ENCODE data around the gene IGSF6. TPM values are rescaled to one million over a fixed set of nuclear protein-coding genes. Genes with fewer than 3 reads are reported as not detected.

The IGSF6 gene
- total RNA-seq, 1 experiment from 2014 or later: 0.36 TPM

DNA sequence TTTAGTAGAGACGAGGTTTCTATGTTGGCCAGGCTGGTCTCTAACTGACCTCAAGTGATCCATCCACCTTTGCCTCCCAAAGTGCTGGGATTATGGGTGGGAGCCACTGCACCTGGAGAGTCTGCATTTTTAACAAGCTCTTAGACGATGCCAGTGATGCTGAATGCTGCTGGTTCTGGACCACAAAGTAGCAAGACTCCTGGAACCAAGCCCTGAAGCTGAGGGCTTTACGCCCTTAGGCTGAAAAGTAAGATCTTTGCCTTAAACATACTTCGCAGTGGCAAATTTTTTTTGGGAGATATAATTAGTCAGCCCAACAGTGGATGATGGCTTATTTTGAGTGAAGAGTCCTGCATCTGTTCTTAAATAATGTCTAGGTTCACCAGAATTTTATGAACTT, 39.0 kb downstream of the IGSF6 start:
- peaks cover 4% of the 10 kb centered on the region; the same call in 1 of the 2 replicates for H3K36me3 ChIP-seq (ENCODE audit: low read depth, low read length)
- H3F3A ChIP-seq (ENCODE audit: low read length, unreplicated experiment): no peaks in the 10 kb centered on the region
- H3K9me2 ChIP-seq (replicated peaks; ENCODE audit: low read length): no peaks in the 10 kb centered on the region
- DNase-seq (no peak), ATAC-seq (no peak)
- TF ChIP-seq, protein P1, sequence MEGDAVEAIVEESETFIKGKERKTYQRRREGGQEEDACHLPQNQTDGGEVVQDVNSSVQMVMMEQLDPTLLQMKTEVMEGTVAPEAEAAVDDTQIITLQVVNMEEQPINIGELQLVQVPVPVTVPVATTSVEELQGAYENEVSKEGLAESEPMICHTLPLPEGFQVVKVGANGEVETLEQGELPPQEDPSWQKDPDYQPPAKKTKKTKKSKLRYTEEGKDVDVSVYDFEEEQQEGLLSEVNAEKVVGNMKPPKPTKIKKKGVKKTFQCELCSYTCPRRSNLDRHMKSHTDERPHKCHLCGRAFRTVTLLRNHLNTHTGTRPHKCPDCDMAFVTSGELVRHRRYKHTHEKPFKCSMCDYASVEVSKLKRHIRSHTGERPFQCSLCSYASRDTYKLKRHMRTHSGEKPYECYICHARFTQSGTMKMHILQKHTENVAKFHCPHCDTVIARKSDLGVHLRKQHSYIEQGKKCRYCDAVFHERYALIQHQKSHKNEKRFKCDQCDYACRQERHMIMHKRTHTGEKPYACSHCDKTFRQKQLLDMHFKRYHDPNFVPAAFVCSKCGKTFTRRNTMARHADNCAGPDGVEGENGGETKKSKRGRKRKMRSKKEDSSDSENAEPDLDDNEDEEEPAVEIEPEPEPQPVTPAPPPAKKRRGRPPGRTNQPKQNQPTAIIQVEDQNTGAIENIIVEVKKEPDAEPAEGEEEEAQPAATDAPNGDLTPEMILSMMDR (conservative IDR thresholded peaks at IDR 0.05; ENCODE audit: low read depth, low read length): no peak
- TF ChIP-seq EZH2phosphoT487 (IDR thresholded peaks at IDR 0.05; ENCODE audit: borderline replicate concordance, low read length): no peak
- TF ChIP-seq EZH2 (IDR thresholded peaks at IDR 0.05; ENCODE audit: low read length, unreplicated experiment): no peak
- no peak overlapping the region for H3K9ac ChIP-seq (ENCODE audit: low read length)
- H3K4me3 ChIP-seq (ENCODE audit: low read length): no peak overlapping the region
- H3K27ac ChIP-seq (ENCODE audit: low read length): no peak overlapping the region
- BruUV-seq (replicated peaks): no TSS peak
- CTCF ChIA-PET: no interaction called here
- intact Hi-C loops (cut with micrococcal nuclease): no loop called here
- POLR2A ChIA-PET (ENCODE audit: unreplicated experiment): no interaction called here
- no peaks in the 10 kb centered on the region for H3K27me3 ChIP-seq (ENCODE audit: low read length)
- H3K9me3 ChIP-seq (ENCODE audit: low read length): no peaks in the 10 kb centered on the region
- H2AFZ ChIP-seq (ENCODE audit: low read length): no peak overlapping the region
- peaks cover 83% of the 10 kb centered on the region for H3K79me2 ChIP-seq (ENCODE audit: low read length)
- H4K20me1 ChIP-seq (ENCODE audit: low read length): 0 out of 2 replicates have a peak, but pooled peaks cover 5% of the 10 kb centered on the region
- H3K4me1 ChIP-seq (ENCODE audit: insufficient read depth, low read length): peaks cover 26% of the 10 kb centered on the region
- H3K4me2 ChIP-seq (ENCODE audit: low read length): no peak overlapping the region

DNA sequence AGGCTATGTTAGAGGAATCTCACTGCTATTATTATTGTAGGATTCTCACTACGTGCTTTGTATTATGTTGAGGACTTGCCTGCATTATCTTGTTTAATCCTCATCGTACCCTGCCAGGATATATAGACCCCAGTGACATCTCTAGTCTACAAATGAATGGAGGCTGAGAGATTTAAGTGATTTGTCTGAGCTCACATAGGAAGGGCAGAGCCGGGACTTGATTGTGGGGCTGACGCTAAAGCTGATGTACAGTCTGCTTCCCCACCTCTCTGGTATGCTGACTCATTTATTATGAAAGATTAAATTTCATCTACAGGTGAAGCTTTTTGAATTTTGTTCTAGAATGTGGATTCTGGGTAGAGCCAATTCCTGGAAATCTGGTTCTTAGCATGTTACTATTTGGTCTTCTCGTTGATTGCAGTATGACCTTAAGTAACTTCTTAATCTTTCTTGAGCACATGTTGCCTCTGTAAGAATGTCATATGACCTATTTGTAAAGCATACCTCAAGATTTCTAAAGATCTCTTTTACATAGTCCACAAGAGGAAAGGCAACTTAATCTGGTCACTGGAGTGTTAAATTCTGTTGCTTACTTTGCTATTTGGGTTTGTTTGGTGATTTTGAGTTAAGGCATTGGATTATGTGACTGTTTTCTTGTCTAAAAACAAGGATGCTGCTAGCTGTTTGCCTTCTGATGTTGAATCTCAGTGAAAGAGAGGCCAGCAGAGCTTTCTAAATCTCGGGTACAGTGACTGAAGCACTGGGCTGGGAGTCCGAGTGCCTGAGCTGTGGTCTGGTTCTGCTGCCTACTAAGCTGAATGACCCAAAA, 40.6 kb downstream of the IGSF6 start:
- CTCF ChIA-PET: no interaction called here
- no TSS peak for BruUV-seq (replicated peaks)
- intact Hi-C loops (cut with micrococcal nuclease): no loop called here

More for the DNA sequence above, 40.6 kb downstream of the IGSF6 start:
- TF ChIP-seq, protein P1 (conservative IDR thresholded peaks at IDR 0.05; ENCODE audit: low read depth, low read length): no peak
- TF ChIP-seq EZH2phosphoT487 (IDR thresholded peaks at IDR 0.05; ENCODE audit: borderline replicate concordance, low read length) (no peak), EZH2 (IDR thresholded peaks at IDR 0.05; ENCODE audit: low read length, unreplicated experiment) (no peak)
- DNase-seq: peak; percentile 23
- H3K9me3 ChIP-seq (ENCODE audit: low read length): no peaks in the 10 kb centered on the region
- no peak overlapping the region for H3K9ac ChIP-seq (ENCODE audit: low read length)
- H3K27me3 ChIP-seq (ENCODE audit: low read length): no peaks in the 10 kb centered on the region
- H4K20me1 ChIP-seq (ENCODE audit: low read length): 0 out of 2 replicates have a peak, but pooled peaks cover 6% of the 10 kb centered on the region
- no peak overlapping the region for H3K4me2 ChIP-seq (ENCODE audit: low read length)
- peaks cover 98% of the 10 kb centered on the region for H3K79me2 ChIP-seq (ENCODE audit: low read length)
- H3K9me2 ChIP-seq (replicated peaks; ENCODE audit: low read length): no peaks in the 10 kb centered on the region
- H3F3A ChIP-seq (ENCODE audit: low read length, unreplicated experiment): no peaks in the 10 kb centered on the region
- no peak overlapping the region for H3K4me3 ChIP-seq (ENCODE audit: low read length)
- H2AFZ ChIP-seq (ENCODE audit: low read length): no peak overlapping the region
- POLR2A ChIA-PET (ENCODE audit: unreplicated experiment): interaction anchor here (0.6 kb wide), 1 partner anchor 12 kb away, joined by 9 read pairs; the partner anchor contains the start of gene METTL9
- ATAC-seq: no peak
- H3K4me1 ChIP-seq (ENCODE audit: insufficient read depth, low read length): peaks cover 26% of the 10 kb centered on the region
- H3K27ac ChIP-seq (ENCODE audit: low read length): no peak overlapping the region
- peaks cover 4% of the 10 kb centered on the region; the same call in 1 of the 2 replicates for H3K36me3 ChIP-seq (ENCODE audit: low read depth, low read length)
